ENCODE measurements around the gene TMEM183A.
"Not testable (repeated sequence)": the region's sequence is repeated elsewhere in the genome, so short reads cannot be mapped to it uniquely, and the experiment has no call there.

TMEM183A gene

GRCh38 chr1:202987922-202988583 is 19.1 kb upstream of the TMEM183A start:
- DNase-seq (ENCODE audit: low read depth in 2 of 2): no peak

GRCh38 chr1:202989879-202990278 is 17.3 kb upstream of the TMEM183A start:
- no peak for DNase-seq (ENCODE audit: low read depth in 2 of 2)

- no peak for DNase-seq (ENCODE audit: low read depth in 2 of 2)
Measured at GRCh38 chr1:202991112-202991511, 16.1 kb upstream of the TMEM183A start.

- no peak for DNase-seq (ENCODE audit: low read depth in 2 of 2)
Measured at GRCh38 chr1:202994756-202995155, 12.4 kb upstream of the TMEM183A start.

DNA sequence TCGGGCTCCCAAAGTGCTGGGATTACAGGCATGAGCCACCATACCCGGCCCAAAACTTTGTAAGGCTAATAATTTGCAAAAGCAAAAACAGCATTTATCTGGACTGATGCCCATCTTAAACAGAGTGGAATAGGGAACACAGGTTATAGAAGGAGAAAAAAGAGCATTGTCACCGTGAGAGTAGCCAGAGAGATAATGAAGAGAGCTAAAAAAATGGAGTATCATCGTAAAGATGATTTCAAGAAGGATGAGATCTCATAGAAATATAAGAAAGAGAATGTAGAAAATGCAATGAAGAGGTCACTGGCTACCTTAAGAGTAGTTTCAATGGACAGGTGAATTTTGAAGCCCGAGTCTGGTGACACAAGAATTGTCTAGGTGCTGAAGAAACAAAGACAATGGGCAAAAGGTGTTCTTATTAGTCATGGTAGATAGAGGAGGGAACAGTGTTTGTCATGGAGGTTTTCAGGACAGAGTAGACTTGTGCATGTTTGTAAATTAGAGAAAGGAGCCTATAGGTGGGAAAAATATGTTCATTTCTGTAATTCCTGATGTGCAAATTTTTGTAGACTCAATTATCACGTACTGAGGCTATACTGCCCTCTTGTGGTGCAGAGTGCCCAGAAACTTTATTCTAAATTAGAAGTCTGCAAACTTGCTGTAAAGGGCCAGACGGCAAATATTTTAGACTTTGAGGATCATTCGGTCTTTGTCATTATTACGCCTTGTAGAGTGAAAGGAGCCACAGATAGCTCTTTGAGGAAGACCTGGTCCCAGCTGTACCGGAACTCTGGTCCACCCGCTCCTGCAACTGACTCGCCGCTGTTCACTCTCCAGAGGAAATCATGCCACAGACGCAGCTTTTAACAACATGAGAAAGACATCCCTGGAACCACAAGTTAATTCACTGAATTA is 8.1 kb upstream of the TMEM183A start:
- peak; percentile 32 to 62 for DNase-seq (ENCODE audit: low read depth in 2 of 2)

DNA sequence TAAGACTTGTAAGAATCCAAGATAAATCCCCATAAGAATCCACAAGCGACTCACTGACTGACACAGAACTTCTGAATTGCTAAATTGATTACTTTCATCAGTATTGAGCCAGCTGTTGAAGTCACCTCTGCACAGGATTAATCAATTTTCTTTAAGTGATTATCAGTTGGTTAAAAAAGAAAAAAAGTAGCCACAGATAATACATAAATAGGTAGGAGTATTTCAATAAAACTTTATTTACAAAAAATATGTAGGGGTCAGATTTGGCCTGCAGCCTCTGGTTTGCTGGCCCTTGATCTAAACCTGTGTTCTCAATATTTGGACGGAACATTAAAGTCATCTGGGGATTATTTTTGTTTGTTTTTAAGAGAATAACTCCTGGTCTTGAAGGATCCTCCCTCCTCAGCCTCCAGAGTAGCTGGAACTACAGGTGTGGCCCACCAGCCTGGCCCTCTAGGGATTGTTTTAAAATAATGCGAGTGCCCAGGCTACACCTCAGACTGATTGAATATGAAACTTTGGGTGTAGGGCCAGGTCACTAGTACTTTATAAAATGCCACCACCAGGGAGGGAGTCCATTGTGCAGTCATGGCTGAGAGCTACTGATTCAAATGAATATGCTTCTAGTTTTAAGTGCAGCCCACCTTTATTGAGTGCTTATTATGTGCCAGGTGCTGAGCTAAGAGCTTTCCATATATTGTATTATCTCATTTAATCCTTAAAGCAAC is 6.8 kb upstream of the TMEM183A start:
- no peak for DNase-seq (ENCODE audit: low read depth in 2 of 2)

- DNase-seq (ENCODE audit: low read depth in 2 of 2): no peak
Measured at GRCh38 chr1:203001986-203002385, 5.2 kb upstream of the TMEM183A start.

- DNase-seq (ENCODE audit: low read depth in 2 of 2): no peak
Measured at GRCh38 chr1:203002951-203003350, 4.2 kb upstream of the TMEM183A start.

GRCh38 chr1:203005395-203006142 is 1.6 kb upstream of the TMEM183A start:
- not testable (repeated sequence) for DNase-seq (ENCODE audit: low read depth in 2 of 2)

DNA sequence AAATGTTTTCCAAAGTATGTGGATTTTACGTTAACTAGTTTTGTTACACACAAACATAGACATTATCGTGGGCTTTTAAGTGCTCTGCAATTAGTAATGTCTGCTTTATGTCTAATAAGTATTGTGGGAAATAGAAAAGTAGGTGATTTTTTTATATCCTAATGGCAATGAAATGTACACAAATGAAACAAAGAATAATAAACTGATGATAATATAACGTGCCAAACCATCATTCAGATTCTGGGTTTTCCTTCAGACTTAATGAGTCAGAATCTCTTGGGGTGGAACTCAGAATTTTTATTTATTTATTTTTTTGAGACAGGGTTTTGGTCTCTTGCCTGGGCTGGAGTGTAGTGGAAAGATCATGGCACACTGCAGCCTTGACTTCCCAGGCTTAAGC is 2.0 kb downstream of the TMEM183A start:
- DNase-seq (ENCODE audit: low read depth in 2 of 2): no peak

- DNase-seq (ENCODE audit: low read depth in 2 of 2): no peak
Measured at GRCh38 chr1:203011582-203011981, 4.4 kb downstream of the TMEM183A start.

DNA sequence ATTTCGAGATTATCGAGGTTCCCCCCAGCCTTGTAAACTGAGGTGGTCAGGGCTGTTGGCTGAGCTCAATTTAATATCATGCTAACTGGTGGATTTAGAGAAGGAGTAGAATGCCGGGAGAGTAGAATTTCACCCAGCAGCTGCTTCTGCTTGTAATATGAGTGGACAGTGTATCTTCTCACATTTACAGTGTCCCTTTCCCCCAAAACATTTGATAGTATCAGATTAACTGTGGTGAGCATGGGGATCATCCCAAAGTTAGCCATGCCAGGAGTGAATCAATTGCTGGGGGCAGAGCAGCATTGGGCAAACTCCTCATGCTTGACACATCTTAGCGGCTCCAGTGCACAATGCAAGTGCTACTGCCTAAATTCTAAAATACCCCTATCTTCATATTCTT is 9.9 kb downstream of the TMEM183A start:
- no peak for DNase-seq (ENCODE audit: low read depth in 2 of 2)

- no peak for DNase-seq (ENCODE audit: low read depth in 2 of 2)
Measured at GRCh38 chr1:203017692-203018091, 10.5 kb downstream of the TMEM183A start.

- not testable (repeated sequence) for DNase-seq (ENCODE audit: low read depth in 2 of 2)
Measured at GRCh38 chr1:203022855-203023254, 15.7 kb downstream of the TMEM183A start.

- no peak for DNase-seq (ENCODE audit: low read depth in 2 of 2)
Measured at GRCh38 chr1:203025686-203026030, 18.5 kb downstream of the TMEM183A start.

DNA sequence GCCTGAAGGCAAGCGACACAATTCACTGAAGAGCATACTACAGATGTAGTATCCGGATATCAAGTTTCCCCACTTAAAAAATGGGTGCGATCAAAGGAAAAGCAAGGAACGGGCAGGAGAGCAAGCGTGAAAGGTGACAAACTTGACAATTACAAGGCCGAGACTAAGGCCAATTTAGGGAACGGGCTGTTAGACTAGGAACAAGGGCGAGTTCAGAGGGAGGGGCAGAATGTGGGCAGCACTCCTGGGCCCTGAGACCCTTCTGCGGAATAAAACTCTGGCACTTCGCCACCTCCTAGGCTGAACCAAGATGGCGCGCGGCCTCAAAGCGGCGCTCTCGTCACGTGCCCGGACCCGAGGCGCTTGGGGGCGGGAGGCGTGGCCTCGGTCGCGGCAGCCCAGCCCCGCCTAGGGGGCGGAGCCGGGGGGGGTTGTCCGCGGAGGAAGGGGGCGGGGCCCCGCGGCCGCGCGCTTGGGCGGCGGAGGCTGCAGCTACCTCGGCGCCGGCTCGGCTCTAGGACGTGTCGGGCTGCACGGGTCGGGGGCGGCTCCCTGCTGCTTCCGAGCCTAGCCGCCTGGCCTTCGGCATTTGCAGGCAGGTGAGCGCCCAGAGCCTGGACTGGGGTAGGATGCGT is 19.0 kb downstream of the TMEM183A start, which contains the start of gene PPFIA4:
PPFIA4 (plus strand) TSS at position 461 of the 635 bp plus-strand sequence. CDS start 12,518 bp downstream, outside the sequence.
- DNase-seq (ENCODE audit: low read depth in 2 of 2): peak; percentile 76 to 84

DNA sequence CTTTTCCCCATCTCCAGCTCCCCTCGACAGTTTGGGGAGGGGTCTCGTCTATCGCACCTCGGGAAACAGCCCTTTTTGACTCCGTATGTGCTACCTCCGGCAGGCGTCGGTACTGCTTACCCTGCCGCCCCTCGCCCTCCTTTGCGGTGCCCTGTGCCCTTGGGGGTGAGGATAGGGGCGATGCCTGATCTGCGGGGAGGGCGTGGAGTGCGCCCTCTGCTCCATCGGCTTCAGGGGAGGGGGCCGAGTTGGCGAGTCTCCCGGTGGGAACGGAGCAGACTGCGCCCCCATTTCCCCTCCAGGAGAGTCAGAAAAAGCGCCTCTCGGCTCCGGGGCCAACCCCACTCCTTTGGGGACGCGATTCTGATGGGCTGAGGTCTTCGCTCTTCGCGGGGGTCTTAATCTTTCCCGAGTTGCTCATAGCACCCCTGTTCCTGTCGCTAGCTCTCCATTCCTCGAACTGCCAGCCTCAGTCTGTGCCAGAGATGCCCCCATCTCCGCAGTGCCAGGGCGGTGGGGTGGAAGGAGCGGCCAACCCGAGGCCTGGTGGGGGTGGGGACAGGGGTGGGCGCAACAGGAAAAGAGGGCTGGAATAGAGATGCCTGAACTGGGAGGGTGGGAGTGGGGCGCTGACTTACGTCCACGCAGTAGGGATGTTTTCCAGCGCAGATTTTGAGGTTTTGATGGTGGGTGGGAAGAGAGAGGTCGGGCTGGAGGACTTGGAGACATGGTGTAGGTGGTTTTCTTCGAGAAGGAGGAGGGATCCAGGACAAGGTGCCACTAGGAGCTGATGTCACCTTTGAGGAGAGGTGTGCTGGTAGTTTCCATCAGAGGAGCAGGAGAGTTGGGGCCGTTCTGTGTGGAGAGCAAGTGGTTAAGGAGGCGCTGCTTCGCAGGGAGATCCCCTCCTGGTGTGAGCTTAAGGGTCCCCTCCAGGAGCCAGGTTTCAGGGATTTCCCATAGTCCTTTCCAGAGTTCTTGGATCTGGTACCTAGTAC is 19.8 kb downstream of the TMEM183A start:
- DNase-seq (ENCODE audit: low read depth in 2 of 2): no peak

GRCh38 chr1:203028067-203028783 is 21.1 kb downstream of the TMEM183A start:
- DNase-seq (ENCODE audit: low read depth in 2 of 2): no peak
